Frontal cortex (tissue), 4 donors: ENCODE results near the gene PPARGC1A. TPM values are rescaled to one million over a fixed set of nuclear protein-coding genes. Genes with fewer than 3 reads are reported as not detected.

Experiments used
- DNase-seq, 2 donors: peaks; one replicate each; pipeline ENCODE4 v3.0.0; 2012; ENCODE audit warnings: low spot score in 2 of 2
- FAIRE-seq: peaks from 2 replicates; lab custom pipeline; 2012; peaks lifted over from hg19 to GRCh38; lab: Jason Lieb, UNC
- total RNA-seq: library from RNA; depleted of rRNA; stranded (reverse); fragments of >200 nt; gene quantifications from one replicate; pipeline ENCODE4 v1.2.3, GENCODE V29; 2014
- donor health status: control.
- donor health status: control.
- donor health status: control.

The PPARGC1A gene
- total RNA-seq, 1 donor from 2014 or later, result 4.5 TPM

- FAIRE-seq (no peak), DNase-seq (no peak)
Observed at GRCh38 chr4:23882976-23883531, 6.8 kb downstream of the PPARGC1A start.

- DNase-seq, result no peak
- no peak for FAIRE-seq
Observed at GRCh38 chr4:23881674-23882337, 8.0 kb downstream of the PPARGC1A start.

- FAIRE-seq (no peak), DNase-seq (no peak)
Observed at GRCh38 chr4:23881052-23881501, 8.8 kb downstream of the PPARGC1A start.

- DNase-seq, result no peak
- no peak for FAIRE-seq
Observed at GRCh38 chr4:23878912-23879732, 10.7 kb downstream of the PPARGC1A start.

- no peak for FAIRE-seq
- no peak for DNase-seq
Observed at GRCh38 chr4:23878246-23878891, 11.5 kb downstream of the PPARGC1A start.

GRCh38 chr4:23877758-23878229 lies 12.1 kb downstream of the PPARGC1A start:
- FAIRE-seq (no peak), DNase-seq (no peak)

- no peak for DNase-seq
- FAIRE-seq, result no peak
Observed at GRCh38 chr4:23876418-23877089, 13.3 kb downstream of the PPARGC1A start.

GRCh38 chr4:23875317-23875716 lies 14.5 kb downstream of the PPARGC1A start:
- DNase-seq (no peak), FAIRE-seq (no peak)

- no peak for DNase-seq
Observed at GRCh38 chr4:23874536-23874901, 15.3 kb downstream of the PPARGC1A start.

GRCh38 chr4:23873717-23874535 lies 15.9 kb downstream of the PPARGC1A start:
- FAIRE-seq, result no peak

More at GRCh38 chr4:23874536-23874901, 15.3 kb downstream of the PPARGC1A start:
- FAIRE-seq, result no peak

GRCh38 chr4:23871426-23871825 lies 18.4 kb downstream of the PPARGC1A start:
- FAIRE-seq, result no peak

More at GRCh38 chr4:23873717-23874535, 15.9 kb downstream of the PPARGC1A start:
- DNase-seq, result no peak

GRCh38 chr4:23866450-23867075 lies 23.3 kb downstream of the PPARGC1A start:
- FAIRE-seq (no peak), DNase-seq (no peak)

More at GRCh38 chr4:23871426-23871825, 18.4 kb downstream of the PPARGC1A start:
- DNase-seq, result no peak

- DNase-seq (no peak), FAIRE-seq (no peak)
Observed at GRCh38 chr4:23861897-23862296, 27.9 kb downstream of the PPARGC1A start.

GRCh38 chr4:23860919-23861318 lies 28.9 kb downstream of the PPARGC1A start:
- DNase-seq, result no peak
- FAIRE-seq, result no peak

- peak; percentile 93 for FAIRE-seq
- peak; percentile 1 to 24 for DNase-seq
Observed at GRCh38 chr4:23857367-23857959, 32.4 kb downstream of the PPARGC1A start.

GRCh38 chr4:23856630-23857029 lies 33.2 kb downstream of the PPARGC1A start:
- DNase-seq (no peak), FAIRE-seq (no peak)

- DNase-seq, result no peak
- no peak for FAIRE-seq
Observed at GRCh38 chr4:23855912-23856605, 33.8 kb downstream of the PPARGC1A start.
